Measurements from ENCODE around the gene TLE1. TPM values are rescaled to one million over a fixed set of nuclear protein-coding genes. Genes with fewer than 3 reads are reported as not detected.
"Not testable (repeated sequence)": the region's sequence is repeated elsewhere in the genome, so short reads cannot be mapped to it uniquely, and the experiment has no call there.

TLE1 gene
- total RNA-seq, 1 experiment from 2014 or later: 17.3 TPM

GRCh38 chr9:81646337-81646736 lies 43.0 kb downstream of the TLE1 start:
- Histone ChIP-seq H3K79me2 (ENCODE audit: insufficient read depth, low read length) (no peaks in the 10 kb centered on the region), H4K20me1 (ENCODE audit: insufficient read depth) (no peaks in the 10 kb centered on the region; the same call in 1 of the 2 replicates), H2AFZ (ENCODE audit: low read depth, low read length, poor library complexity, severe bottlenecking) (no peak overlapping the region), H3K4me3 (replicated peaks in 1 of 2; ENCODE audit: low read depth in 1 of 2, low read length in 2 of 2) (no peak overlapping the region), H3K9ac (ENCODE audit: low read length) (no peak overlapping the region), H3K4me2 (ENCODE audit: low read length) (no peak overlapping the region), H3K36me3 (ENCODE audit: control insufficient read depth in 1 of 2, insufficient read depth in 2 of 2, low read length in 2 of 2) (peaks cover 0 to 2% of the 10 kb centered on the region in 2 experiments; a peak in 3 of 4 replicates), H3K27me3 (ENCODE audit: insufficient read depth, low read length) (no peaks in the 10 kb centered on the region), H3K27ac (ENCODE audit: low read depth, low read length) (no peak overlapping the region), H3K4me1 (ENCODE audit: control insufficient read depth in 1 of 2, insufficient read depth in 2 of 2, low read length in 2 of 2) (no peaks in the 10 kb centered on the region), H3K9me3 (ENCODE audit: control insufficient read depth in 1 of 2, insufficient read depth in 1 of 2, low read depth in 1 of 2, low read length in 2 of 2) (no peaks in the 10 kb centered on the region), H3K9me2 (ENCODE audit: insufficient read depth) (no peaks in the 10 kb centered on the region)
- intact Hi-C loops (cut with micrococcal nuclease): no loop called here
- POLR2A ChIA-PET: no interaction called here
- RAD21 ChIA-PET (ENCODE audit: low non-redundant PET in 1 of 2, low total read pairs in 2 of 2, uncharacterized antibody in 2 of 2, unreplicated experiment in 2 of 2): no interaction called here
- CTCF ChIA-PET: no interaction called here
- BruUV-seq (replicated peaks): no TSS peak
- no peak for ATAC-seq
- no peak for DNase-seq (ENCODE audit: low read depth, low spot score)
- TF ChIP-seq SIN3A (IDR thresholded peaks at IDR 0.05; ENCODE audit: low read depth): no peak
- TF ChIP-seq CTCF (IDR thresholded peaks at IDR 0.05 in 2 of 3, conservative IDR thresholded peaks at IDR 0.05 in 1 of 3; ENCODE audit: borderline replicate concordance in 1 of 3, insufficient read depth in 1 of 3, low read depth in 2 of 3, low read length in 2 of 3): no peak
- TF ChIP-seq YY1 (IDR thresholded peaks at IDR 0.05; ENCODE audit: extremely low read depth, insufficient replicate concordance, low read depth, low read length): no peak
- no peak for TF ChIP-seq ZFX (IDR thresholded peaks at IDR 0.05)
- no peak for TF ChIP-seq FOSL1 (IDR thresholded peaks at IDR 0.05; ENCODE audit: low read depth)
- TF ChIP-seq, protein P1, sequence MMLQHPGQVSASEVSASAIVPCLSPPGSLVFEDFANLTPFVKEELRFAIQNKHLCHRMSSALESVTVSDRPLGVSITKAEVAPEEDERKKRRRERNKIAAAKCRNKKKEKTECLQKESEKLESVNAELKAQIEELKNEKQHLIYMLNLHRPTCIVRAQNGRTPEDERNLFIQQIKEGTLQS (IDR thresholded peaks at IDR 0.05): no peak
- TF ChIP-seq EGR1 (IDR thresholded peaks at IDR 0.05; ENCODE audit: low read depth): no peak

GRCh38 chr9:81644513-81644912 lies 44.8 kb downstream of the TLE1 start:
- H3K36me3 ChIP-seq (ENCODE audit: control insufficient read depth in 1 of 2, insufficient read depth in 2 of 2, low read length in 2 of 2); H3K27me3 ChIP-seq (ENCODE audit: insufficient read depth, low read length); CTCF ChIA-PET; H3K9me2 ChIP-seq (ENCODE audit: insufficient read depth); H3K4me3 ChIP-seq (replicated peaks in 1 of 2; ENCODE audit: low read depth in 1 of 2, low read length in 2 of 2); H3K27ac ChIP-seq (ENCODE audit: low read depth, low read length); ATAC-seq; BruUV-seq (replicated peaks); intact Hi-C loops (cut with micrococcal nuclease); RAD21 ChIA-PET (ENCODE audit: low non-redundant PET in 1 of 2, low total read pairs in 2 of 2, uncharacterized antibody in 2 of 2, unreplicated experiment in 2 of 2); POLR2A ChIA-PET; H3K79me2 ChIP-seq (ENCODE audit: insufficient read depth, low read length); H3K4me1 ChIP-seq (ENCODE audit: control insufficient read depth in 1 of 2, insufficient read depth in 2 of 2, low read length in 2 of 2); H2AFZ ChIP-seq (ENCODE audit: low read depth, low read length, poor library complexity, severe bottlenecking); H3K9me3 ChIP-seq (ENCODE audit: control insufficient read depth in 1 of 2, insufficient read depth in 1 of 2, low read depth in 1 of 2, low read length in 2 of 2); H3K4me2 ChIP-seq (ENCODE audit: low read length); H3K9ac ChIP-seq (ENCODE audit: low read length); DNase-seq (ENCODE audit: low read depth, low spot score); H4K20me1 ChIP-seq (ENCODE audit: insufficient read depth): not testable (repeated sequence)

Data from HCT116 (cell line).